OCI-M1 (cell line): ENCODE results near the gene DNM2.
"Not testable (repeated sequence)": the region's sequence is repeated elsewhere in the genome, so short reads cannot be mapped to it uniquely, and the experiment has no call there.

ENCODE experiments used
- DNase-seq: peaks from one replicate; lab custom pipeline; 2025; lab: John Stamatoyannopoulos, UW

The DNM2 gene

DNA sequence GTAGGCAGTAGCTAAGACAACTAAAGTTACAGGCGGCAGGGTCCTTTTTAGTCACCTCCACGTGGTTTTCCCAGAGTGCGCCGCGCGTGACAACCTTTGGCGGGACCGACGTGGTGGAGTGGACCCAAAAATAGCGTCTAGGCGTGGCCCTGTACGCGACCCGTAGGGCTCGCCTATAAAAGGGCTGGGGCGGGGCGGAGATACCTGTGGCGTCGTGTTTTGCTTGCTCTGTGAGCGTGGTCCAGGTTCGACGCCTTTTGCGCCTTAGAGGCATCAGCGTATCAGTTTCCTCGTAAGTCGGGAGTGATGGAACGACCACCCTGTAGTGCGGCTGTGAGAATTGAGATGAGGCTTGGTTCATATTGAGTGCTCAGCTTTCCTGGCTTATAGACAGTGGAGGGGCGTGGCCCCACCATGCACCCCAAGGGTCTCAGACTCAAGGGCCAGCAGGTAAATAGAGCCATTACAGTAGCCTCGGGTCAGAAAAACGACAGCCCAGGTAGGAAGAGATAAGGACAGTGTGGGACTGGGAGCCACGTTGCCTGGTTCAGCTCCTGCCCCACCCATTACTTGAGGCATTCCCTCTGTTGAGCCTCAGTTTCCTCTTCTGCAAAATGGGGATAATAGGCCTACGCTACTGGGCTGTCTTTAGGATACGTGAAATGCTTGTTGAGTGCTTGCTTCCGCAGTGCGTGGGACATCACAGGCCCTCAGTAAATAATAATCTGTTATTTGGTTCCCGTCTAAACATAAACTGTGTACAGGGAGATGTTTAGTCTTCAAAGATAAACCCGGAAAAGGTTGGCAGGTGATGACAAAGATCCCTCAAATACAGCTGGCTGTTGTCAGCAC, 118.8 kb downstream of the DNM2 start:
- DNase-seq, result peak; percentile 100

DNA sequence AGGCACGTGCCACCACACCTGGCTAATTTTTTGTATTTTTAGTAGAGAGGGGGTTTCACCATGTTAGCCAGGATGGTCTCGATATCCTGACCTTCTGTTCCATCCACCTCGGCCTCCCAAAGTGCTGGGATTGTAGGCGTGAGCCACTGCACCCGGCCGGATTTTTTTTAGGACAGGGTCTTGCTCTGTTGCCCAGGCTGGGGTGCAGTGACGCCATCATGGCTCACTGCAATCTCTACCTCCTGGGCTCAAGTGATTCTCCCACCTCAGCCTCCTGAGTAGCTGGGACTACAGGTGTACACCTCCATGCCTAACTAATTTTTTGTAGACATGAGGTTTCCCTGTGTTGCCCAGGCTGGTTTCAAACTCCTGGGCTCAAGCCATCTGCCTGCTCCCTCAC, 119.8 kb downstream of the DNM2 start:
- DNase-seq, result not testable (repeated sequence)

DNA sequence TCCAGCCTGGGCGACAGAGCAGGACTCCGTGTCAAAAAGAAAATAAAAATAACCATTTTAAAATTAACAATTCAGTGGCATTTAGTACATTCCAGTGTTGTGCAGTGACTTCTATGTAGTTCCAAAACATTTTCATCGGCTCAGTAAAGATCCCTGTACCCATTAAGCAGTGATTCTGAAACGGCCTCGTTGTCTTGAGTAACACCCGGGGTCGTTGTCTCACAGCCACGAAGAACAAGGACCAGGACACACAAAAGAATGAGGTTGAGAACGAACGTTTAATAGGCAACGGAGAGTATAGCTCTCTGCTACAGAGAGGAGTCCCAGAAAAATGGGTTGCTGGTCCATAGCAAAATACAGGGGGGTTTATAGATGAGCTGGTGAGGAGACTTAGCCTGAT, 120.5 kb downstream of the DNM2 start:
- no peak for DNase-seq

DNA sequence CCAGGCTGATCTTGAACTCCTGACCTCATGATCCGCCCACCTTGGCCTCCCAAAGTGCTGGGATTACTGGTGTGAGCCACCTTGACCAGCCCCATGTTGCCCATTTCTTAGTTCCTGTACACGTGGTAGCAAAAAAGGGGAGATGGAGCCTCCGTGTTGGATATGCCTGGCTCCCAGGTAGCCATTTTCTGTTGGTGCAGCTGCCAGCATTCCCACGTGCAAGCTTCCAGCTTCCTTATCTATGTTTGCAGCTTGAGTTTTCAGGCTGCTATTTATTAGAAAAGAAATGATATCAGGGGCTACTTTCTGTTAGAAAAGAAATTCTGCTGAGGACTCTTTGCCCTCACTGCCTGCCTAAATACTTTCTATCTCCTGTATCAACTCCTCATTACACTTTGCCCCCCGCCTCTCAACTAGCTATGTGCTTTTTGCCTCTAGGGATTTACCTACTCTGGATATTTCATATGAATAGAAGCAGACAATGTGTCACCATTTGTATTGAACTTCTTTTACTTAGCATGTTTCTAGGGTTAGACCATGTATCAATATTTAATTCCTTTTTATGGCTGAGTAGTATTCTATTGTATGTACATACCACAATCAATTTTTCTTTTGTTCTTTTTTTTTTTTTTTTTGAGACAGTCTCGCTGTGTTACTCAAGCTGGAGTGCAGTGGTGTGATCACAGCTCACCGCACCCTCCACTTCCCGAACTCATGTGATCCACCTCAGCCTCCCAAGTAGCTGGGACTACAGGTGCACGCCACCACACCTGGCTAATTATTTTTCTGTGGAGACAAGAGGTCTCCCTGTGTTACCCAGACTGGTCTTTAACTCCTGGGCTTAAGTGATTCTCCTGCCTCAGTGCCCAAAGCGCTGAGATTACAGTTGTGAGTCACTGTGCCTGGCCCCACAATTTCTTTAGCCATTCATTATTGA, 121.5 kb downstream of the DNM2 start:
- peak; percentile 74 for DNase-seq

DNA sequence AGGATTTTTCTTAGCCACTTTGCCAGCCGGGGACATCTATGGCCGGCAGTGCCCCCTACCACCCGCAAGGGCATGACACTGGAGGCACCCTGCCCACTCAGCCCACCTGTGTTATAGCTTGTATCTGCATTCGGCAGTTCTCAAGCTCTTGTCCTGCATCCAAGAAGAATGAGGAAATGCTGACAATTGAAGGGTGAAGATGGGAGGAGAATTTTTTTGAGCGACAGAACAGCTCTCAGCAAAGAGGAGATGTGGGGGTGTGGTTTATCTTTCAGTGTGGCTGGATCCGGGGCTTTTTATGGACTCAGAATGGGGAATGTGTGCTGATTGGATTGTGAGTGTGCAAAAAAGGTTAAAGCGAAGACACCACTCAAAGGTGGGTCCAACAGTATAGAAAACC, 124.9 kb downstream of the DNM2 start:
- no peak for DNase-seq

DNA sequence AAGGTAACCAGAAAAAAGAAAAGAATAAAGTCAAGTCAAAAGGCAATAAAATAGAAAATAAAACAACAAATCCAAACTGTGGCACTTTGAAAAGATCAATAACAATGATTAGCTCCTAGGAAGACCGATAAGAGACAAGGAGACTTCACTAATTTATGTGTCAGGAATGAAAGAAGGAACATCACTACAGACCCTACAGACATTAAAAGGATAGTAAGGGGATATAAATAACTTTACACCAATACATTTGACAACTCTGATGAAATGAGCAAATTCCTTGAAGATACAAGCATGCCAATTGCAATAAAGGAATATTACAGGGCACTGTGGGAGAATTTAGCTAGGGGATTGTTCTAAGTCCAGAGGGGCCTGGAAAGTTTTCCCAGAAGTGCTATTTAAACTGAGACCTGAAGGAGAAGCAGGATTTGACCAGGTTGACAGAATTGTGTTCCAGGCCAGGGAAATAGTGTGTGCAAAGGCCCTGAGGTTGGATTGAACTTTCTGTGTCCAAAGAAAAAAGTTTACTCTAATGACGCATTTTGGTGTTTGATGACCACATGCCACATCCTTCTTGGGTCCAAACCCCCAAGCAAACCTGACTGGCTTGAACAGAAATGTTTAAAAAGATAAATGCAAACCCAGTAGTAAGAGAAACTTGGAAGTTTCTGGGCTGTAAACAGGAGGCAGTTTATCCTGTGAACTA, 128.8 kb downstream of the DNM2 start:
- peak; percentile 60 for DNase-seq

DNA sequence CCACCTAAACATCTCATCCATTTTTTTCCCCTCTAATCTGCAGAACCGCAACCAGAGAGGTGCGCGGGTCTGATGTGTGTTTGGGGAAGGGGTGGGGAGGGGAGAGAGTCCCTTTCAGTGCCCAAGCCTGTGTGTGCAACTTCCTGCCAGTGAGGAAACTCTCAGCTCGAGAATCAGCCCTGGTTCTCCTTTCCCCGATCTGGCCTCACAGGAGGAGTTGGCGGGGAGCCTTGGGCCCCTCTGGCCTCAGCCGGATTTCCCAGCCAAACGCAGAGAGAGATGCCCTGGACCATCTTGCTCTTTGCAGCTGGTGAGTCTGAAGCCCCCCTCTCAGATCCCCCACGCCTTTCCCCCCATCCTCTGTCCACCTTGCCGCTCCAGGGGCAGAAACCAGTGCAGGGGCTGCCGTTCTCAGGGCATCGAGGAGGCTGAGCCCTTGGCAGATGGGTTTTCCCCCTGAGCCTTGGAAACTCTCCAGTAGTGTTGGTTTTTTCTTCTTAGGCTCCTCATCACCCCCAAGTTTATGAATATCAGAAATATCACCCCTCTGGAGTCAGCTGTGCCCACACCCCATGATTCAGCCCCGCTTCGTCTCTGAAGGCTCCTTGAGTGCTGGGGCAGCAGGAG, 130.5 kb downstream of the DNM2 start, which contains the start of gene C19orf38:
TSS of gene C19orf38 (plus strand) at position 186 of the 627 bp plus-strand sequence. CDS start at position 280, 94 bp downstream.
- DNase-seq, result no peak

DNA sequence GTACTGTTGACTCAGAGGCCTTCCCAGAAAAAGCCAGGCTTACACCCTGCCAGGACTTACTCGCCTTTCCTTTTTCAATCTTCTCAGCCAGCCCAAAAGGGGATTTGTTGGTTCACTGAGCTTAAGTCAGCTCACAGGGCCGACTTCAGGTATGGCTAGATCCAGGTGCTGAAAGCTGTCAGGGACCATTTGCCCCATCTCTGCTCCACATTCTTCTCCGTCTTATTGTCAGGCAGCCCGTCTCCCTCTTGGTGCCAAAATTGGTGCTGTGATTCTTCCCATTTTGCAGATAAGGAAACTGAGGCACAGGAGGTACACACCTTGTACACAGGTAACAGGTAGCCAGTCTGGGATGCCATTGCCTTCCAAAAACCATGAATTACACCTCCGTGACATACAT, 132.8 kb downstream of the DNM2 start:
- no peak for DNase-seq

DNA sequence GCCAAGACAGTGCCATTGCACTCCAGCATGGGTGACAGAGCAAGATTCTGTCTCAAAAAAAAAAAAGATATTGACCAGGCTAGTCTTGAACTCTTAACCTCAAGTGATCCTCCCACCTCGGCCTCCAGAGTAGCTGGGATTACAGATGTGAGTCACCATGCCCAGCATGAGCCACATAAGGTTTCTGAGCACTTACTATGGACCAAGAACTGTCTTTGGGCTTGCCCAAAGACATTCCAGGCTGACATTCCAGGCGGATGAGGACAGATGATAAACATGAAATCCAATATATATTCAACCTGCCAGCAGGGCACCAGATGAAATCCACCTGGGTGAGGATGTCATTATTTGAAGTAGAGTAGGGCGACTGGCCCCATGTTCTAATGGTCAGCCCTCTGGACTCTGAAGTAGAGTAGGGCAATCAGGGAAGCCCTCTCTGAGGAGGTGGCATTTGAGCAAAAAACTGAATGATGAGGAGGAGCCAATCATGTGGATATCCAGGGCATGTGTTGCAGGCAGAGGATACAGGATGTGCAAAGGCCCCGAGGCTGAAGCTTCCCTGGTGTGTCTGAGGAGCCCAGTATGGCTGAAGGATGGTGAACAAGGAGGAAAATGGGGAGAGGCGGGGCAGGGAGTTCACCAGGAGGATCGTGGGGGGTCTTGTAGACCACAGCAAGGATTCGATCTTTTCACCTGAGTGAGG, 134.4 kb downstream of the DNM2 start:
- DNase-seq, result no peak

DNA sequence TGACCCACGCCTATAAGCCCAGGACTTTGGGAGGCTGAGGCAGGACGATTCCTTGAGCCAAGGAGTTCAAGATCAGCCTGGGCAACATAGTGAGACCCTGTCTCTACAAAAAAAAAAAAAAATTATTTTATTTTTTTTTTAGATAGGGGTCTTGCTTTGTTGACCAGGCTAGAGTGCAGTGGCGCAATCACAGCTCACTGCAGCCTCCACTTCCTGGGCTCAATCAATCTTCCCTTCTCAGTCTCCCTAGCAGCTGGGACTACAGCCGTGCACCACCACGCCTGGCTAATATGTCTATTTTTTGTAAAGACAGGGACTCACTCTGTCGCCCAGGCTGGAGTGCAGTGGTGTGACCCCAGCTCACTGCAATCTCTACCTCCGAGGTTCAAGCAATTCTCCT, 135.1 kb downstream of the DNM2 start:
- DNase-seq, result no peak

DNA sequence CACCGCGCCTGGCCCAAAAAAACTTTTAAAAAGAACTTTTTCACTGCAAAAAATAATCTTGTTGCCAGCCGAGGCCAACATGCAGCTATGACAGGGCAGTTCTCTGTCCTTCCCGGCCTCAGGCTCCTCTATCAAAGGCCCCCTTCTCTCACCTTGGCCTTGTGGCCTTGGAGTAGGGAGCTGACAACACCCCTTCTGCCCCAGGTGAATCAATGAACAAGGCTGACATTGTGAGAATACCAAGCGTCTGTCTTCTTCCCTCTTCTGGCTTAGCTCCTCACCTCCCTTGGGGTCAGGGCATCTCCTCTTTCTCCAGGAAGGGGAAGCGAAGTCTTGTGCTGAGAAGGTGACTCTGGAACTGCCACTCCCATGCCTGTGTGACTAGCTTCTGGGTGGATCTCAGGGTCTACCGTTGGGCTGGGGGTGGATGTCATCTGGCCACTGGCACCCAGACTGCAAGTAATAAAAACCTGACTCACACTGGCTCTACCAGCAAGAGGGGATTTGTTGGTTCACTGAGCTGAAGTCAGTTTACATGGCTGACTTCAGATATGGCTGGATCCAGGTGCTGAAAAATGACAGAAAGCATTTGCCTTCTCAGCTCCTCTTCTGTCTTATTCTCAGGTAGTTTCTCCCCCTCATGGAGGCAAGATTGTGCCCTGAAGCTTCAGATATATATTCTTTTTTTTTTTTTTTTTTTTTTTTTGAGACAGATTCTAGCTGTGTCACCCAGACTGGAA, 136.6 kb downstream of the DNM2 start:
- no peak for DNase-seq

DNA sequence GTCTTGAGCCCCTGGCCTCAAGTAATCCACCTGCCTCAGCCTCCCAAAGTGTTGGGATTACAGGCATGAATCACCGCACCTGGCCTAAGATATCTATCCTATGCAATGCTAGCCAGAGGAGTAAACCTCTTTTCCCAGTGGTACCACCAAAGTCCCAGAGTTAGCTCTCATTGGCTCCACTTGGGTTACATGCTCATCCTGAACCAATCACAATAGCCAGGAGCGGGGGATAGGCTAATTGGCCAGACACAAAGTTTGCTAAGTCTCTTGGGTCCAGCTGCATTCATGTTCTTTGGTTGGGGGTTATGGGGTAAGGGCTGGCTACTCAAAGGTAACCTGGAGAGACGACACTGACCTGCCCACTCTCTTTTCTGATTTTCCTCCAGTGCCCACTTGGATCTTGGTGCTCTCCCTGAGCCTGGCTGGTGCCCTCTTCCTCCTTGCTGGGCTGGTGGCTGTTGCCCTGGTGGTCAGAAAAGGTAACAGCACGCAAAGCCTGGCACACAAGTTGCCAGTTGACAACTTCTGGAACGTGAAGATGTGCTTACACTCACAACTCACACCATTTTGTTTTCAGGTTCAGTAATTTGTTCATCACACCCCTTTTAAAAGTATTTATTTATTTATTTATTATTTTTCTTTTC, 138.1 kb downstream of the DNM2 start:
- peak; percentile 62 for DNase-seq

DNA sequence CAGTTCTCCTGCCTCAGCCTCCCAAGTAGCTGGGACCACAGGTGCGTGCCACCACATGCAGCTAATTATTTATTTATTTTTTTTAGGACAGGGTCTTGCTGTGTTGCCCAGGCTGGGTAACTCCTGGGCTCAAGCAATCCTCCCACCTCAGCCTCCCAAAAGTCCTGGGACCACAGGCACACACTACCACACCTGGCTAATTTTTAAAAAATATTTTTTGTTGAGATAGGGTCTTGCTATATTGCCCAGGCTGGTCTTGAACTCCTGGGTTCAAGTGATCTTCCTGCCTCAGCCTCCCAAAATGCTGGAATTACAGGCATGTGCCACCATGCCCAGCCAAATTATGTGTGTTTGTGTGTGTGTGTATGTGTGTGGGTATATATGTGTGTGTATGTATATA, 139.0 kb downstream of the DNM2 start:
- not testable (repeated sequence) for DNase-seq

DNA sequence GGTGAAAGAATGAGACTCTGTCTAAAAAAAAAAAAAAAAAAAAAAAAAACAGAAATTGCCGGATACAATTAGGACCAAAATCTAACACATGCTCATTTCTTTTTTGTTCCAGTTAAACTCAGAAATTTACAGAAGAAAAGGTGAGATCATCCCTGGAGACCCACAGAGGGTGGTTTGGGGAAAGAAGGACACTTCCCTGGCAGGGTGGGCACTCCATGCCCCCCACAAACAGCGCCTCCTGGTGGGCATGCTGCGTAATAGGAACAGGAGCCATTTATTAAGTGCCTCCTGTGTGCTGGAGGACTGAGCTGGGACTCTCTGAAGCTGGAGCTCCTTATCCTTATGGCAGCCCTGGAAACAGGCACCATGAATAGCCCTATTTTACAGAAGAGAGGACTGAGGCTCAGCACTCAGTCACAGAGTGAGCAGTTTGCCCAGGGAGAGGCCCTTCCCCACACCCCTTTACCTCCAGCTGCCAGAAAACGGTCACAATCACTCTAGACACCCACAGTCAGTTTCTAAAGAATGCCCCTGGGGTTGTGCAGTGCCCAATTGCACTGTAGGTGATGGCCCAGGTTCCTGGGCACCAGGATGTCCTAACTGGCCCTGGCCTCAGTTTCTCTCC, 140.4 kb downstream of the DNM2 start:
- peak; percentile 80 for DNase-seq

DNA sequence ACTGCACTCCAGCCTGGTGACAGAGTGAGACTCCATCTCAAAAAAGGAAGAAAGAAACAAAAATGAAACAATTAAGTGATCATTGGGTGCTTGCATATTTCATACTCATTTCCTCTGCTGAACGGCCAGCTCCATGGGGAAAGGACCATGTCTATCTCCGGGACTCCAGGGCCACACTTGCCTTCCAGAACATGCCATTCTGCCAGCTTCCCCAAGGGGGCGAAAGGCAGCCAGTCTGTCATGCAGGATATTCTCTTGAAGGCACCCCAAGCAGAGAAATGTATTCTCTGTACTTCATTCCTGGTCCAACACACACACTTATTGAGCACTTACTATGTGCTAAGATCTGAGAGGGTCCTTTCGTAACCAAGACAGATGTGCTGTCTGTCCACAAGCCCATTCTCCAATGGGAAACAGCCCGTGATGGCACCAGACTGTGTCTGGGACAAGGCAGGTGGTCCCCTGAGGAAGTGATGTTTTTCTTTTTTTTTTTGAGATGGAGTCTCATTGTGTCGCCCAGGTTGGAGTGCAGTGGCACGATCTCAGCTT, 143.3 kb downstream of the DNM2 start:
- DNase-seq, result peak; percentile 92

DNA sequence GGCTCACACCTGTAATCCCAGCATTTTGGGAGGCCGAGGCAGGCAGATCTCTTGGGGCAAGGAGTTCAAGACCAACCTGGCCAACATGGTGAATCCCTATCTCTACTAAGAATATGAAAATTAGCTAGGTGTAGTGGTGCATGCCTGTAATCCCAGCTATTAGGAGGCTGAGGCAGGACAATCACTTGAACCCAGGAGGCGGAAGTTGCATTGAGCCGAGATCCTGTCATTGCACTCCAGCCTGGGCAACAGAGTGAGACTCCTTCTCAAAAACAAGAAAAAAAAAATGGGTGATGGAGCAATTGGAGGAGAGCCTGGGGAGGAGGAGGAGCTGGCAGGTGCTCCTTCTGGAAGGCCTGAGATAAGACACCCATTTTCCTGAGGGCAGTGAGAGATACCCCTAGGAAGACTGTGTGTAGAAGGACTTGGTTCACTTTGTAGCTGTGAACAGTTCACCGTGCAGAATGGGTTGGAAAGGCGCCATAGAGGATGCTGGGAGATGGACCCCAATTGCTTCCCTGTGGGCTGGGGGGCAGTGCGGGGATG, 144.8 kb downstream of the DNM2 start:
- peak; percentile 95 for DNase-seq

DNA sequence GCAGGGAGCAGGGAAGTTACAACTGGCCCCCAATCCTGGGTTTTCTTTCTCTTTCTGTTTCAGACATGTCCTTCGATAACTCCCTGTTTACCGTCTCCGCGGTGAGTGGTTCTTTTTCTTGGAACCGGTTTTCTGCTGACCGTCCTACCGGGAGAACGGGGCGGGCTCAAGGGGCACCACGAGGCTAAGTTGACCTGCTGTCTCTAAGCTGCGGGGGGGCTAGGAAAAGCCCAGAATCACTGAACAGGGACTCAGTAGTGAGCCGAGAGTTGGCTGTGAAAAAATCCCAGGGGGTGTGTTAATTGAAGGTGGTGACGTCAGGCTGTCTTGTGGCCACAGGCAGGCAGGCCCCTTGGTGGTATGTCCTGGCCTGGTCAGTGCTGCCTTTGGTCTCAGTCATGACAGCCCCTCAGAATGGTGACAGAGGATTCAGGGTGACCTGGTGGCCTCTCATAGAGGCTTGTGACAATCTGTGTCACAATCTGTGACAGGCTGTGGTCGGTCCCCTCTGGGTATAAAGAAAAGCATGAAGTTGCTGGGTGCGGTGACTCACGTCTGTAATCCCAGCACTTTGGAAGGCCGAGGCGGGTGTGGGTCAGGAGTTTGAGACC, 145.3 kb downstream of the DNM2 start:
- peak; percentile 98 for DNase-seq

DNA sequence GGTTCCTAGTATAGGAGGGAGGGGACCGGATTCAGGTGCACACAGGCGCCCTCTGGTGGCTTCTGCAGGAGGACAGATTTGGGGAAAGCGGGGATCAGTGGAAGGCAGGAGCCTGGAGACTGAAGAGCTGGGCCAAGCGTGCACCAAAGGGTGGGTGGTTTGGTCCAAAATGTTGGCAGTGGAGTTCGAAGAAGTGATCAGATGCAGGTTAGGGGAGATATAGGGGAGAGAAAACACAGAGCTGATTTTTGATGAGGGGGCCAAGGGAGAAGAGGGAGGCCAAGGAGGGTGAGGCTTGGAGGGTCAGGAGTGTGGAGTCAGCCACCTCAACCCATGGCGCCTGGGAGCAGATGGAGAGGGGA, 146.6 kb downstream of the DNM2 start:
- DNase-seq, result peak; percentile 98
